Measurements from ENCODE around the gene CUL3. TPM values are rescaled to one million over a fixed set of nuclear protein-coding genes. Genes with fewer than 3 reads are reported as not detected.

The CUL3 gene
- total RNA-seq, 1 experiment from 2014 or later, result 114 TPM

- H2AFZ ChIP-seq (ENCODE audit: low read length), result no peak overlapping the region
- no peak overlapping the region for H2AK5ac ChIP-seq (ENCODE audit: insufficient read length, low read length)
- H2BK20ac ChIP-seq (ENCODE audit: low read depth, low read length, poor library complexity, severe bottlenecking), result no peak overlapping the region
- H3K4ac ChIP-seq (ENCODE audit: low read depth, low read length), result no peak overlapping the region
- peaks cover 34 to 36% of the 10 kb centered on the region in 2 experiments for H3K9me3 Mint-ChIP-seq
- H3K4me1 Mint-ChIP-seq, result peaks cover 28 to 33% of the 10 kb centered on the region in 2 experiments
- peaks cover 1% of the 10 kb centered on the region; the same call in 1 of the 2 replicates for H3K27me3 Mint-ChIP-seq (ENCODE audit: low read depth)
- H3K9ac ChIP-seq (ENCODE audit: extremely low read depth, insufficient read length, low read length), result no peak overlapping the region
- no peak overlapping the region for H2BK120ac ChIP-seq (ENCODE audit: low read depth, low read length, poor library complexity, severe bottlenecking)
- no peak overlapping the region for H3K56ac ChIP-seq (ENCODE audit: insufficient read length, low read depth, low read length)
- no peaks in the 10 kb centered on the region for H3K27me3 ChIP-seq (ENCODE audit: insufficient read depth, low read length)
- H2BK5ac ChIP-seq (ENCODE audit: insufficient read length, low read length), result no peak overlapping the region
- H3K4me3 Mint-ChIP-seq, result no peak overlapping the region
- no peak overlapping the region for H2BK15ac ChIP-seq (ENCODE audit: low read depth, low read length)
- no peaks in the 10 kb centered on the region for H3K79me1 ChIP-seq (ENCODE audit: insufficient read depth, low read depth, low read length, poor library complexity, severe bottlenecking)
- H4K91ac ChIP-seq (ENCODE audit: insufficient read length, low read depth, low read length), result no peak overlapping the region
- peaks cover 22 to 53% (median 29%) of the 10 kb centered on the region in 3 experiments for H3K36me3 Mint-ChIP-seq (ENCODE audit: insufficient read depth in 1 of 3, low read depth in 3 of 3)
- no peak overlapping the region for H3T11ph ChIP-seq (ENCODE audit: low read length)
- H3K9me3 ChIP-seq (ENCODE audit: control insufficient read depth, low read depth, low read length), result peaks cover 15% of the 10 kb centered on the region
- H3K14ac ChIP-seq (ENCODE audit: insufficient read depth, low read length), result no peak overlapping the region
- peak overlapping the region in 2 of 3 experiments; percentile 24 to 34; a peak in 2 of 7 replicates for H3K27ac Mint-ChIP-seq
- no peak overlapping the region for H2BK12ac ChIP-seq (ENCODE audit: insufficient read length, low read depth, low read length)
- no peak overlapping the region for H3K18ac ChIP-seq (ENCODE audit: insufficient read length, low read depth, low read length)
- H3K4me1 ChIP-seq (ENCODE audit: insufficient read depth, low read length), result no peaks in the 10 kb centered on the region; the same call in 1 of the 2 replicates
- H4K5ac ChIP-seq (ENCODE audit: insufficient read length, low read depth, low read length), result no peak overlapping the region
- WGBS (ENCODE audit: extremely low coverage, insufficient read length, low lambda C conversion rate), result no CpG with 5 or more reads among the region's 4 CpGs
- no peak for TF ChIP-seq CTCF (conservative IDR thresholded peaks at IDR 0.05)
- no peaks in the 10 kb centered on the region for H4K20me1 ChIP-seq (ENCODE audit: control insufficient read depth, insufficient read depth, insufficient read length)
- no peak overlapping the region for H3K23ac ChIP-seq (ENCODE audit: insufficient read length, low read depth, low read length)
- no peaks in the 10 kb centered on the region for H3K23me2 ChIP-seq (ENCODE audit: insufficient read length, low read depth, low read length, poor library complexity, severe bottlenecking)
- H3K4me2 ChIP-seq (ENCODE audit: insufficient read depth, insufficient read length, low read length), result no peak overlapping the region
- no peak overlapping the region for H4K8ac ChIP-seq (replicated peaks; ENCODE audit: insufficient read length, low read depth, low read length)
- no peak overlapping the region for H3K27ac ChIP-seq (ENCODE audit: insufficient read length, low read depth, low read length)
- no peaks in the 10 kb centered on the region for H3K79me2 ChIP-seq (ENCODE audit: insufficient read depth, low read length)
- DNase-seq, result no peak
Observed at GRCh38 chr2:224434618-224435017, 150.5 kb downstream of the CUL3 start.

Measured in H9 (cell line).